TTC549 (cell line): ENCODE results near the gene BMI1.
"Not testable (repeated sequence)": the region's sequence is repeated elsewhere in the genome, so short reads cannot be mapped to it uniquely, and the experiment has no call there.

Source experiments
- FAIRE-seq: peaks from 2 replicates; lab custom pipeline; 2012; peaks lifted over from hg19 to GRCh38; lab: Jason Lieb, UNC

The BMI1 gene

DNA sequence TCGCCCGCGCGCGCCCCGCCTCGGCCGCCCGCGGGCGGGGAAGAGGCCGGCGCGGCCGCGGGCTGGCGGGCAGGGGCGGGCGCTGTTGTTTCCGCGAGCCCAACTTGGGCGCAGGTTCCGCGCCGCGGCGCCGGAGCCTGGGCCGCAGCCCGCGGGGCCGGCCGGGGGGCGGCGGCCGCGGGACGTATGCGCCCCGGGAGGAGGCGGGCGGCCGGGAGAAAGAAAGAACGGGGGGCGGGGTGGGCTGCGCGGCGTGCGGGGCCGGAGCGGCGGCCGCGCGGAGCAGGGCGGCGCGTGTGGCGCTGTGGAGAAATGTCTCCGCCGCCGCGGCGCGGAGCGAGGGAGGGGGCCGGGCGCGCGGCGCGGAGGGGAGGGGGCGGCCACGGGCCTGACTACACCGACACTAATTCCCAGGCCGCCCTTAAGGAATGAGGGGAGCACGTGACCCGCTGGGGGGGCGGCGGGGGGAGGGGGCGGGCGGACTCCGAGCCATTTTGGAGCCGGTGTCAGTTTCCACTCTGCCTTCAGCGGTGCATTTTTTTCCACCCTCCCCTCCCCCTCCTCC is at the start of gene BMI1:
BMI1 (plus strand) TSS at position 509 of the 565 bp plus-strand sequence. CDS start 5,351 bp downstream, outside the sequence.
- FAIRE-seq: no peak

DNA sequence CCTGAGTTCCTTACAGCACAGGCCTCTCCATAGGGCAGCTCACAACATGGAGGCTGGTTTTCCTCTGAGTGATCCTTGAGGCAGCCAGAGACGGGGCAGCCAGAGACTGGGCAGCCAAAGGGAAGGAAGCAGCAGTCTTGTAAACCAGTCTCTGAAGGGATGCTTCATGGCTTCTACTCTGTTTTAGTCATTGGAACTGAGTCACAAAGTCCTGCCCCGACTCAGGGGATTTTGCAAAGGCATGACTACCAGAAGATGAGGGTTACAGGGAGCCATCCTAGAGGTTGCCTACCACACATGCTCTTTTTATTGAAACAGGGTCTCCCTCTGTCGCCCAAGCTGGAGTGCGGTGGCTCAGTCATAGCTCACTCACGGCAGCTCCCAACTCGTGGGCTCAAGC is 49.1 kb upstream of the BMI1 start:
- FAIRE-seq: no peak

DNA sequence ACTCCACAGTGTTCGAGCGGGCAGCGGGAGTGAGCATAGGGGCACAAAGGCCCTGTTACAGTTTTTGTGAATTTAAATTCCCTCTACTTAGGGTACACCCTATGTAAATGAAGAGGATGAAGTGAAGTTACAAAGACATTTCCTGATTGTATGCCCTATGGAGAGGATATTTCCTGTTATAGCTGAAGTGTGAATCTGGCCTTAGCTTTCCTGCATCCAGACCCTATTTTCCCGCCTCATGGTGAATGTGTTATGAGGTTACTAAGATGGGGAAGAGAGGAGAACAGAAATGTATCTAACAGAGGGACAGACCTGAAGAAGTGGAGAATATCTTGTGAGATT is 42.5 kb upstream of the BMI1 start:
- no peak for FAIRE-seq

DNA sequence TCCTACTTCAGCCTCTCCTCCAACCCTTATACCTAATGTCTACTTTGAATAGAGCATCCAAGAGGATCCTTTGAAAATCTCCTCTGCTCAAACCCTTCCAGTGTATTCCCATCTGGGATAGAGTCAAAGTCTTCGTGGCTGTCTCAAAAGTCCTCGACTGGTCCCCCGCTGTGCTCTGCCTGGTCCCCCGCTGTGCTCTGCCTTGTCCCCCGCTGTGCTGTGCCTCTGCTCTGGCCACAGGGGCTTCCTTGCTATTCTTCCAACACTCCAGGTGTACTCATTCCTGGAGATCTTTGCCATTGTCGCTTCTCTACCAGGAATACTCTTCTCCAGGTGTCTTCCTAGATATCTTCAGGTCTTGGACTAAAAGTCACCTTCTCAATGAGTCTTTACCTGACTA is 40.8 kb upstream of the BMI1 start:
- no peak for FAIRE-seq

DNA sequence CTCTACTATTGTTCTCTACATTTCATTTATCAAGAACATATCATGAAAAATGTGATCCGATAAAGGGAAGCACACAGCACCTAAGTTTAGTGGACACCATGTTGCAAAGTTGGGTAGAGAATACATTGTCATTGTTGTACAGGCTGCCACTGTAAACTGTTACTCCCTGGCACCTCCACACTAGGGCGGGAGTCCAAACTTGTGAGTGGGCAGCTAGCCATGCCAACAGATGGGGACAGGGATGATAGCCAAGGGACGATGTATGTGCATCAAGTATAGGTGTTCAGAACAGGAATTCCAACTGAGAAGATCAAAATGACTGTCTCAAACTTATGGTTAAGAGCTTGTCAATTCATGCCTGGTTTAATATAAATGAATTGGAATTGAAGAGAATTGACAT is 35.8 kb upstream of the BMI1 start:
- FAIRE-seq: no peak

DNA sequence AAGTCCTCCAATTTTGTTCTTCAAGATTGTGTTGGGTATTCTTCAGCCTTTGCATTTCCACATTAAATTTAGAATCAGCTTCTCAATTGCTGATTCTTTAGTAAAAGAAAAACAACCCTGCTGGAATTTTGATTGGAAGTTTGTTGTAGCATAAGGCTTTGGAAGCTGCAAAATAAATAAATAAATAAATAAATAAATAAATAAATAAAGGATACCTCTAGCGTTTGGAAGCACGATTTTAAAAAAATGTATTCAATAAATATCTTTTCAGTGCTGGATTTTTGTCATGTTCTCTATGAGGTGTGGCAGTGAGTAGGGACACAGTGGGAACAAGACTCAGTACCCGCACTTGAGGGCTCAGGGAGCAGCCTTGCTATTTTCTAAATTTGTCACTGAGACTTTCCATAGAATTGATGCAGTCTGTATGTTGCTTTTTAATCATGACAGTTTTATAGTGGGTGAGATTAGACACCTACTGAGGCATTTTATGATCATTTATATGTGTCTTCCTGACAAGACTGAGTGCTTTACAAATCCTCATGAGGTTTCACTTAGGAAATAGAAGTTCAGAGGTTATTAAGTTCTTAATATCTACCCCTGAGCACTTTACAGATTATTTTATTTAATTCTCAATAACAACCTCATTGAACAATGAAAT is 27.0 kb upstream of the BMI1 start:
- no peak for FAIRE-seq

DNA sequence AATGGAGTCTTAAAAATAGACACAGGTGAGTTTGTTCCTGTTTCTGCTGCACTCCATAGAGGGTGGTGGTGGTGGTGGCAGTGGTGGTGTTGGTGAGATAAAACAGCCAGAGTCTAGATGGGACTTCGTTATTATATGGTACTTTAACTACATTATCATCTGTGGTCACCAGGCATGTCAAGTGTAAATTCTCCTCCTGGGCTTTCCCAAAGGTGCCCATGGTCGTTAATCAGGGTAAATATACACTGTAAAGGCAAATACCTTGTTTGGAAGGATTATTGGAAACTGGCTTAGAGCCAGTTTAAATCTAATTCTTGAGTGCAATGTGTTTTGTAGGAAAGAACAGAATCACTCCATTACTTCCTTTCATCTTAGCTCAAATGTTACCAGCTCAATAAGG is 26.2 kb upstream of the BMI1 start:
- no peak for FAIRE-seq

DNA sequence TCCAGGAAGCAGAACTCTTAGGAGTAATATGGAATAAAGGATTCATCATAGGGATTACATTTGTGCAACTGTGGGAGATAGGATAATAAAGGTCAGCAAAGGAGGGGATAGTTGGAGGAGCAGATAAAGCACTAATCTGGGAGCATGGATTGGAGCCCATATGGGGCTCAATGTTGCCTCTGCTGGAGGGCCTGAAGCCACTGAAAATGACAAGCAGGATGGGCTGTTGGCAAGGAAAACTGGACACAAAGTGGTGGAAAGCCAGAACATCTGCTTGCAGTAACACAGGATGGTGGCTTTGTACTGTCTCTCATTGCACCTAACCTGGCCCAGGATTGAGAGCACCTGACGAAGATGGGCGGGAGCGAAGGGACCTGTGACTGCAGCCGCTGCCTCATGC is 19.7 kb upstream of the BMI1 start:
- no peak for FAIRE-seq

DNA sequence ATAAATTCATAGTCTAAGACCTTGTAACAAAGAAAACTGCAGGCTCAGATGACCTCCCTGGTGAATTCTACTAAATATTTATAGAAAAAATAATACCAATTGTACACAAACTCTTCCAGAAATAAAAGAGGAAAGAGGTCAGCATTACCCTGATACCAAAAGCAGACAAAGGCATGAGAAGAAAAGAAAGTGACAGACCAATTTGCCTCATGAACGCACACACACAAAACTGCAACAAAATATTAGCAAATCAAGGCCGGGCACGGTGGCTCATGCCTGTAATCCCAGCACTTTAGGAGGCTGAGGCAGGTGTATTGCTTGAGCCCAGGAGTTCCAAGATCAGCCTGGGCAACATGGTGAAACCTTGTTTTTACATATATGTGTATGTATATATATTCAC is 17.4 kb upstream of the BMI1 start:
- no peak for FAIRE-seq

DNA sequence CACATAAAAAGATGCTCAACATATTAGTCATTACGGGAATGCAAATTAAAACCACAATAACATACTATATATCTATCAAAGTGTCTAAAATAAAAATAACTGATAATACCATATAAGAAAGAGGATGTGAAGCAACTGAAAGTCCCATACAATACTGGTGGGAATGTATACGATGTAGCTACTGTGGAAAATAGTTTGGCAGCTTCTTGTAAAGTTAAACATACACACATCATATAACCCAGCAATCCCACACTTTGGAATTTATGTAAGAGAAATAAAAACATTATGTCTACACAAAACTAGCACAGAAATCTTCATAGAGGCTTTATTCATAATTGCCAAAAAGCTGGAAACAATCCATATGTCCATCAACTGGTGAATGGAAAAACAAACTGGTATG is 15.2 kb upstream of the BMI1 start:
- no peak for FAIRE-seq

DNA sequence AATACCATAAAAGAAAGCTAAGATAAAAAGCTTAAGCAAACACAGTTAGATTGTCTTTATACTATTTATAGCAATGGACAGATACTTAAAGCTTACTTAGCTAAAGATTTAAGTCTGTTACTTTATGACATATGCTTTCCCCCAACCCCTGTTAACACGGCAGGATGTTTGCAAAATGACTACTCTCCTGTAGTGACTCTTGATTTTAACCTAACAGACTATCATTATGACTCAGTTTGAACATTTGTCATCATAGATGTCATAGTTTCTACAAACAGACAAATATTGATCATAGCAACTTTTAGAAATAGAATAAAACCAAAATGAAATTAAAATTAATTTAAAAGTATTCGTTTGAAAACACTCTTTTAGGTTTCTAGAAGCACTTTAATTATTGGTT is 12.5 kb upstream of the BMI1 start:
- FAIRE-seq: no peak

DNA sequence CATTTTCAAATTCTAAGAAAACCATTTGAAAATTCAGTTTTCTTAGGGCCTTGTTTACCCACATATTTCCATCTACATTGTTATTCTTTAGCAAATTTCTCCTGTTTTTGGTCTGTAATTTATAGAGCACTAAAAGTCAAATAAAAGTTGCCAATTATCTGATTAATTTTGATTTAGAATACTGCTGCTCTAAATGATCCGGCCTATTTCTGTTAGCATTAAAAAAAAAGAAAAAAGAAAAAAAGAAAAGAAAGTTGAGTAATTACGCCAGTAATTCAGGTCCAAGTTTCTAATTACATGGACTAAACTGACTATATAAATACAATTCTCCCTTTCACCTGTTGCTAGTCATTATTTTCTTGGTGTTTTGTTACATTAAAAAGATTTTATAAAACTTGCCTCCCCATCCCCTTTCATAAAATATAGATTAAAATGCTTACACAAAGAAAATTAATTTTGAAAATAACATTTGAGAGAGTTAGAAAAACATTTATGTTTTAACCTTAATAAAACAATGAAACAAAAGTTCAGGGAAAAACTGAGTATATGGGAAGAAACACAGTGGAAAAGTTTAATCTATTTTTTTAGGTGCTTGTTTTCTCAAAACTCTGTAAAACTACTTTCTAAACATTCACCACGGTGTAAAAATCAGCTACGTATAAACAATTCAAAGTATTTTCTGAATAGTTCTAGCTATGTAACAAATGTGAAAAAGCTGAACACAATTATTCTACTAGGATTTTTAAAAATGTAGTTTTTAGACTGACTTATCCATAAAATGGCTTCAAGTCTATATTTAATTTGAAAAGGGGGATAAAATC is 11.5 kb upstream of the BMI1 start:
- FAIRE-seq: peak; percentile 33

DNA sequence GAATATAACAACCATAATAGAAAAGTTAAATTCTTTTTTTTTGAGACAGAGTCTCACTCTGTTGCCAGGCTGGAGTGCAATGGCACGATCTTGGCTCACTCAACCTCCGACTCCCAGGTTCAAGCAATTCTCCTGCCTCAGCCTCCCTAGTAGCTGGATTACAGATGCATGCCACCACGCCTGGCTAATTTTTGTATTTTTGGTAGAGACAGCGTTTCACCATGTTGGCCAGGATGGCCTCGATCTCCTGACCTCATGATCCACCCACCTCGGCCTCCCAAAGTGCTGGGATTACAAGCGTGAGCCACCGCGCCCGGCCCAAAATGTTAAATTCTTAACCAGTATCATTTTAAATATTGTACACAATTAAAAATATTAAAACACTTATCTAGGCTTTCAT is 10.9 kb upstream of the BMI1 start:
- not testable (repeated sequence) for FAIRE-seq

DNA sequence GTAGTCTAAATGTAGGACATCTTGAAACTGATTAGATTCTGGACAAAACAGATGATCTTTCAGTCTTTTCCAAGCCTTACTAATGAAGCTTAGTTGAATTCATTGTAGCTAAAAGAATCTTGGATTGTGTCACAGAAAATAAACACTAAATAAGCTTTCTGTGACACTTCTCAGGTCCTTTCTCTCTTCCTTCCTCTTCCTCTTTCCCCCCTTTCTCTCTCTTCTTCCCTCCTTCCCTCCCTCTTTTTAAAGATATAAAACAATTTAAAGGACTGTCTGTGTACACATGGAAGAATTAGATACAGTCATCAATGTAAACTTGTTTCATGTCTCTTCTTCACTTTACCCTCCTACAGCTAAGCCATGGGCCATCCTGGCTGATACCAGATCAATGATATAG is 10.0 kb upstream of the BMI1 start:
- FAIRE-seq: no peak

DNA sequence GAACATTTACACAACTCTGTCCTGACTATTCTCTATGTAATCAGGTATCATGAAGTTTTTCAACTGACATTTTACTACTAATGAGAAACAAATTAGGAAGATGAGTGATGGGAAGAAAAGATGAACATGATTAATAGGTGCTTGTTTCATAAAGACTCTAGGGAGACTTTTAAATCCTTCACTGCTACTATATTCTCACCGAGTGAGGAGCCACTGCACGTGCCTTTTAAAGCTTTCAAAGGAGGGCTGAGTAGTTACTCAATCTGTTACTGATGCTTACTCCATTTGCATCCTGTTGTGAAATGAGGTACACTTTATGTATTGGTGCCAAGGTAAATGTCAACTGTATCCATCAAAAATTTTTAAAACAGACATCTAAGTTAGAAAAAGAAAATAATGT is 6.0 kb upstream of the BMI1 start:
- no peak for FAIRE-seq

DNA sequence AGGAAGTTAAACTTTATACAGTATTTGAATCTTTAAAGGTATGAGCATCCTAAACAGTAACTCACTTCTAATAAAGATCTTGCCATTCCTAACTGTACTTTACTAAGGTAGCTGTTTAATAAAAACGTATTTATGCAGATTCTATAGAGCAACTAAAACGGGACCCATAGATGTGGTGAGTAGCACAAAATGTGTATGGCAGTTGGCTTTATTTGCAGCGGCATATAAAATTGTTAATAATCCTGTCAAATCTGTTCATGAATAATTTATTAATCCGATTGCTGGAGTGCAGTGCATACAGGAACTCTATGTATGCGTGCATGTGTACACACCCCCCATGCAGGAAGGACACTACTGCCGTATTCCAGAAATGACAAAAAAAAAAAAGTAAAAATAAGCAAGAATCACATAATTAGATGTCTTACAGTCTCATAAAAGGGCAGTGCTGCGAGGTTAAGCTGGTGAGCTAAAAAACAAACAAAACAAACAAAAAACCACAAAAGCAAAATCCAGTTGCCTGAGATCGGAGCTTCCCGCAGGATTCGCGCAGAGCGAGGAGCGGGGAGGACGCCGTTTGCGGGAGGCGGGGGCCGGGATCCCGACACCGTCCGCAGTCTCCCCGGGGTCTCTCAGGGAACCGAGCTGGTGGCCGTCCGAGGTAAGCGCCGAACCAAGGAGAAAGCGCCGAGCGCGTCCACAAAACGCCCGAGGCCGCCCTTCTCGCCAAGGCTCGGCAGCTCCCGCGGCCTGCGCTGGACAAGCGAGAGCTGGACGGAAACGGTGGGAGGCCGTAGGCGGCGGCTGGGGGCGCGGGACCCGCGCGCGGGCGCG is 5.2 kb upstream of the BMI1 start:
- no peak for FAIRE-seq

DNA sequence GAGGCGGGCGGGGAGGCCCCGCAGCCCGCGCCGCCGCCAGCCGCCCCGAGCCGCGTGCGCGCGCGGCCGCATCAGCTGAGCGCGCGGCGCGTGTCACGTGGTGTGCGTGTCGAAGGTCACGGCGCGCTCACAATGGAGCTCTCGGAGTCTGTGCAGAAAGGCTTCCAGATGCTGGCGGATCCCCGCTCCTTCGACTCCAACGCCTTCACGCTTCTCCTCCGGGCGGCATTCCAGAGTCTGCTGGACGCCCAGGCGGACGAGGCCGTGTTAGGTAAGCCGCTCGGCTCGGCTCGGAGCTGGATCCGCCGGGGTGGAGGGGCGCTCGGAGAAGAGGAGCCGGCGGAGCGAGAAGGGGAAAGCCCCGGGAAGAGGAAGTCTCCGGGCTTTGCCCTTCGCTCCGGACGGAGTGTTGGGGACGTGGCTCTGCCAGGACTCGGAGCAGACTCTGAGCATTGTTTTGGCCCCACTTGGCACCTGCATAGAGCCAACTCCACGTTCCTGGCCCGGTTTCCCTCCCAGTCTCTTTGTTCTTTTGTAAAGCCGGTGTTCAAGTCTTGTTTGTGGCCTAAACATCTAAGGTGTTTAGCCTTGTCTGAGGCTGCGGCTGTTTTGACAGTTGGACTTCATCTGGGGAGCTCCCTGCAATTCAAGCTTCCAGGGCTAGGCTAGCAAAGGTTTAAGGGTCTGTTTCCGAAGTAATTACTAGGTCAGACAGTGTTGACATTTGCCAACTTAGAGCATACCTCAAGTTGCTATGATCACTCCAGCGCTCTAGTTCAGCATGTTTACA is 4.4 kb upstream of the BMI1 start, which contains the start of gene COMMD3:
COMMD3 (plus strand) TSS at position 103 of the 790 bp plus-strand sequence; CDS start at position 133, 30 bp downstream.
- no peak for FAIRE-seq

DNA sequence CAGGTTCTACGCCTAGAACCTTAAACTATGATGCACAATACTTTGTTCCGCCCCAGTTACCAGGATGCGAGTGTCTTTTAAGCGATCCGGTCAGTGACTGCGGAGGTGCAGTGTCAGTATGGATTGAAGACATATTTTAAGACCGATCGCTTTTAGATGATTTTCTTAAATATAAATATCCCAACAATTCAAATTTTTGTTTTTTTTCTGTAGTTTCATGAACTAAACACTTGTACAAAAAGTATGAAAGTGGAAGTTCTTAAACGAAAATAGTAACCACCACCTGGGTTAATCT is 3.9 kb upstream of the BMI1 start:
- no peak for FAIRE-seq

DNA sequence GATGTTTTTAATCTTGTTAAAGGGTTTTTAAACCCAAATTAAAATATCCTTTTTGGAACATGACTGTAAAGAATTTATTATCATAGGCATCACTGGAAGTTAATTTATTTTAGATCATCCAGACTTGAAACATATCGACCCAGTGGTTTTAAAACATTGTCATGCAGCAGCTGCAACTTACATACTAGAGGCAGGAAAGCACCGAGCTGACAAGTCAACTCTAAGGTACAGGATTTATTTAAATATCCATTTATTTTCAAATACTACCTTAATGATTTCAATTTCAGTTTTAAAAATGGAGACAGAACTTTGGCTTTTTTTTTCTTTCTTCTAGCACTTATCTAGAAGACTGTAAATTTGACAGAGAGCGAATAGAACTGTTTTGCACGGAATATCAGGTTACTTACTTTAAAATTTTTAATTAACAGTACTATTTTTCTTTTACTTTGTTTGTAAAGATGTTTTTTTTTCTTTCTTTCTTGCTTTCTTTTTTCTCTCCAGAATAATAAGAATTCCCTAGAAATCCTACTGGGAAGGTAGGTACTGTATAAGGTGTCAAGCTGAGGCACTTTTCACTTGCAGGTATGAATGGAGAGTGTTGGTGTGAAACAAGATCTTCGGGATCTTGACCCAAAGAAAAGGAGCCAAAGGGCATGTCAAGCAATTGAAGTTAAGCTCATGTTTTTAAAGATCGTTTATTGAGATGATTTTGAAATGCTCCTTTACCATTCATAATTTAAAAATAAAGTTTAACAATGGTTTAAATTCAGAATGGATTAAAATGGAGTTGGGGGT is 2.9 kb upstream of the BMI1 start:
- FAIRE-seq: no peak

DNA sequence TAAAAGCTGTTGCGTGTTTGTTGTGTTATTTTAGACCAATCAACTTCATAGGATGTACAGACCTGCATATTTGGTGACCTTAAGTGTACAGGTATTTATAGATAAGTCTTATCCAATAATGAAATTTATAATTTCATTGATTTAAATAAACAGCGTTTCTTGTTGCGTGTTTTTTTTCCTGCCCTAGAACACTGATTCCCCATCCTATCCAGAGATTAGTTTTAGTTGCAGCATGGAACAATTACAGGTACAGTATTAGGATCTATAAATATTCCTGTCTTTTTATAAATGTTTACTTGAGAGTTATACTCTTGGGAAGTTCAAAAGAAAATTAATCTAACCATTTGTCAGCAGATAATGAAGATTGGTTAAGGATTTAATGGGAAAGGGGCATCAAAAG is 2.1 kb upstream of the BMI1 start:
- no peak for FAIRE-seq

DNA sequence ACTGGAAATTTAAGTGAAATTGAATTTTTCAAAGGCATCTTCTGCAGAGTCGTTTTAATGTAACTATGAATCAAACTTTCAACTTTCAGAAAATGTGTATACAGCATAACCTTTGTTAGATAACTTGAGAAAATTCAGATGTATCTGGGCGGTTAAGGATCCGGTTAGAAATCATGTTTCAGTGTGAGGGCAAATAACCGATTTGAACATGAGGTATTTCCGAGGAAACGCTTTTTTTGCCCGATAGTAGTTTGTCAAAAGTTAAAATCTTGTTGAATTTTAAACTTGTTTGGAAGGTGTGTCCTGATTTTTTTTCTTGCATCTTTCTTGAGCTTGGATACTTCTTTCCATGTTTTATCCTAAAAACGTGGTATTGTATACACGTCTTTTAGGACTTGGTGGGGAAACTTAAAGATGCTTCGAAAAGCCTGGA is 1.3 kb upstream of the BMI1 start:
- FAIRE-seq: no peak
